Adrenal gland (tissue), 12 donors: ENCODE results near the gene SV2C. TPM values are rescaled to one million over a fixed set of nuclear protein-coding genes. Genes with fewer than 3 reads are reported as not detected.

Experiments
- DNase-seq, 7 donors: peaks; one replicate each; pipeline ENCODE4 v3.0.0-alpha.2; 2019 to 2020
- H3K27ac ChIP-seq, 5 donors: fragments of 200-600 bp; sonication (generic) in 4 of 5; 1 replicate in 3 of 5; 2 replicates in 2 of 5; pipeline versions ENCODE4 v1.5.1 to v1.8.0; 2016 to 2020; ENCODE audit warnings: mild to moderate bottlenecking in 1 of 5
- H3K27me3 ChIP-seq: fragments of 200-600 bp; 2 replicates; pipeline ENCODE4 v1.8.0; 2021
- H3K36me3 ChIP-seq, 2 donors: fragments of 200-600 bp; replicated peaks in 1 of 2; 1 replicate in 1 of 2; 2 replicates in 1 of 2; pipeline versions ENCODE4 v1.5.1 to v1.8.0; 2018 to 2022
- H3K4me1 ChIP-seq, 2 donors: fragments of 200-600 bp; replicated peaks in 1 of 2; 1 replicate in 1 of 2; 2 replicates in 1 of 2; pipeline versions ENCODE4 v1.5.1 to v1.8.0; 2018 to 2021
- H3K4me3 ChIP-seq, 4 donors: fragments of 200-600 bp; sonication (generic) in 3 of 4; one replicate each; pipeline ENCODE4 v1.5.1; 2016 to 2018
- H3K9me3 ChIP-seq, 3 donors: fragments of 200-600 bp; sonication (generic) in 1 of 3; replicated peaks in 1 of 3; 1 replicate in 2 of 3; 2 replicates in 1 of 3; pipeline versions ENCODE4 v1.5.1 to v1.8.0; 2016 to 2021
- CTCF ChIP-seq, 6 experiments: fragments of 450-650 bp in 4 of 6; fragments of 200-600 bp in 2 of 6; sonication (generic) in 1 of 6; IDR thresholded peaks; 1 replicate in 5 of 6; 2 replicates in 1 of 6; pipeline versions ENCODE4 v1.5.1 to v1.8.0; 2016 to 2021; ENCODE audit warnings: antibody characterized with exemption in 6 of 6, mild to moderate bottlenecking in 2 of 6, moderate library complexity in 1 of 6
- POLR2A ChIP-seq, 2 donors: fragments of 450-650 bp; IDR thresholded peaks; one replicate each; pipeline ENCODE4 v1.6.1; 2017; ENCODE audit warnings: antibody characterized with exemption in 2 of 2, mild to moderate bottlenecking in 2 of 2, moderate library complexity in 1 of 2
- WGBS, 4 donors: extraction: QIAGEN DNeasy Blood & Tissue Kit in 2 of 4; methylation state at CpG; one replicate each; pipeline versions ENCODE4 v1.1.5 to v1.1.7; 2013 to 2017; 5-methylcytosine and 5-hydroxymethylcytosine counted together
- intact Hi-C, 2 donors: fragments of 100-400 bp; cut with DNase I; formaldehyde crosslinking; loops; one replicate each; pipeline versions ENCODE4 v1.14.1 to v1.15.0; 2022 to 2023
- polyA plus RNA-seq, 3 donors: library from polyadenylated mRNA; stranded (reverse); fragments of 200-250 nt in 2 of 3; fragments of 350-450 nt in 1 of 3; fragmentation: Illumina TruSeq in 1 of 3; extraction: RNeasy Lipid Tissue Mini Kit (QIAGEN cat#74804) in 1 of 3; gene quantifications; one replicate each; pipeline ENCODE4 v1.2.3, GENCODE V29; 2013 to 2014
- total RNA-seq, 9 donors: library from RNA; depleted of rRNA in 4 of 9; stranded (reverse); fragments of >200 nt in 4 of 9; fragments of 120-200 nt in 1 of 9; fragmentation: NEBNext Ultra II Directional in 1 of 9; extraction: Animal tissue kit (Norgen Biotek cat#: 25700) in 1 of 9; gene quantifications; one replicate each; pipeline versions ENCODE4 v1.1.0 to v1.2.4, GENCODE V29; 2013 to 2023
- donor health status: healthy with polysubstance abuse.
- donor health status: Bipolar disorder and iron deficiency.
- donor health status: DM: yes; HTN: yes; CAD: no.
- donor health status: DM: no; HTN: no; CAD: no.
- donor health status: DM: no; HTN: no; CAD: no.
- donor health status: DM: yes; HTN: yes; CAD: no.

The SV2C gene
- total and polyA plus RNA-seq, 12 donors = under 0.01 to 0.96 (median 0.19) TPM; not detected in 1

- no peaks in the 10 kb centered on the region for H3K4me1 ChIP-seq
- no peaks in the 10 kb centered on the region for H3K9me3 ChIP-seq
- WGBS, 4 donors = 88 to 100% (median 96%) methylated on average over 1 of the region's 1 CpG
- intact Hi-C loops = no loop called here
- H3K27ac ChIP-seq = no peak overlapping the region
- H3K4me3 ChIP-seq = no peak overlapping the region
- TF ChIP-seq POLR2A (IDR thresholded peaks at IDR 0.05) = no peak
- TF ChIP-seq CTCF (IDR thresholded peaks at IDR 0.05) = no peak
- no peaks in the 10 kb centered on the region for H3K36me3 ChIP-seq
- no peaks in the 10 kb centered on the region for H3K27me3 ChIP-seq
- no peak for DNase-seq
These were observed 262.4 kb downstream of the SV2C start for GRCh38 chr5:76345582-76345981.

GRCh38 chr5:76351176-76351575 lies 268.0 kb downstream of the SV2C start:
- H3K4me1 ChIP-seq = no peaks in the 10 kb centered on the region
- TF ChIP-seq CTCF (IDR thresholded peaks at IDR 0.05) = no peak
- TF ChIP-seq POLR2A (IDR thresholded peaks at IDR 0.05) = no peak
- no peak overlapping the region for H3K27ac ChIP-seq
- no peaks in the 10 kb centered on the region for H3K36me3 ChIP-seq
- WGBS, 4 donors = 59 to 74% (median 72%) methylated on average over 4 of the region's 4 CpGs
- no peak overlapping the region for H3K4me3 ChIP-seq
- no peaks in the 10 kb centered on the region for H3K9me3 ChIP-seq
- intact Hi-C loops = no loop called here
- H3K27me3 ChIP-seq = no peaks in the 10 kb centered on the region
- no peak for DNase-seq

- Histone ChIP-seq H3K27me3 (no peaks in the 10 kb centered on the region), H3K36me3 (no peaks in the 10 kb centered on the region), H3K4me1 (no peaks in the 10 kb centered on the region), H3K27ac (no peak overlapping the region), H3K4me3 (no peak overlapping the region), H3K9me3 (no peaks in the 10 kb centered on the region)
- intact Hi-C loops = no loop called here
- no peak for DNase-seq
- no peak for TF ChIP-seq CTCF (IDR thresholded peaks at IDR 0.05)
- no peak for TF ChIP-seq POLR2A (IDR thresholded peaks at IDR 0.05)
- WGBS, 4 donors = 75 to 94% (median 84%) methylated on average over 8 of the region's 8 CpGs
These were observed 268.4 kb downstream of the SV2C start for GRCh38 chr5:76351577-76351976.

- no peak for TF ChIP-seq POLR2A (IDR thresholded peaks at IDR 0.05)
- TF ChIP-seq CTCF (IDR thresholded peaks at IDR 0.05) = no peak
- no peak for DNase-seq
- H3K36me3 ChIP-seq = no peaks in the 10 kb centered on the region
- 85 to 95% (median 90%) methylated on average over 5 of the region's 5 CpGs for WGBS, 4 donors
- intact Hi-C loops = no loop called here
- no peaks in the 10 kb centered on the region for H3K4me1 ChIP-seq
- H3K4me3 ChIP-seq = no peak overlapping the region
- no peaks in the 10 kb centered on the region for H3K27me3 ChIP-seq
- H3K9me3 ChIP-seq = no peaks in the 10 kb centered on the region
- H3K27ac ChIP-seq = no peak overlapping the region
These were observed 273.7 kb downstream of the SV2C start for GRCh38 chr5:76356887-76357286.
